AG09319 (cell line): Measurements from ENCODE around the gene KPNA3.

Experiments
- DNase-seq: peaks from one replicate; pipeline ENCODE4 v3.0.0-alpha.2; 2010; ENCODE audit warnings: low read depth; ENCODE audit errors: extremely low read depth
- TF ChIP-seq, protein P1 (sequence below): IDR thresholded peaks from 2 replicates; pipeline ENCODE4 v1.5.1; 2011; ENCODE audit warnings: low read depth, mild to moderate bottlenecking, inconsistent platforms, low read length, moderate library complexity

Gene KPNA3

GRCh38 chr13:49784886-49785570 is 7.5 kb downstream of the KPNA3 start:
- TF ChIP-seq, protein P1, sequence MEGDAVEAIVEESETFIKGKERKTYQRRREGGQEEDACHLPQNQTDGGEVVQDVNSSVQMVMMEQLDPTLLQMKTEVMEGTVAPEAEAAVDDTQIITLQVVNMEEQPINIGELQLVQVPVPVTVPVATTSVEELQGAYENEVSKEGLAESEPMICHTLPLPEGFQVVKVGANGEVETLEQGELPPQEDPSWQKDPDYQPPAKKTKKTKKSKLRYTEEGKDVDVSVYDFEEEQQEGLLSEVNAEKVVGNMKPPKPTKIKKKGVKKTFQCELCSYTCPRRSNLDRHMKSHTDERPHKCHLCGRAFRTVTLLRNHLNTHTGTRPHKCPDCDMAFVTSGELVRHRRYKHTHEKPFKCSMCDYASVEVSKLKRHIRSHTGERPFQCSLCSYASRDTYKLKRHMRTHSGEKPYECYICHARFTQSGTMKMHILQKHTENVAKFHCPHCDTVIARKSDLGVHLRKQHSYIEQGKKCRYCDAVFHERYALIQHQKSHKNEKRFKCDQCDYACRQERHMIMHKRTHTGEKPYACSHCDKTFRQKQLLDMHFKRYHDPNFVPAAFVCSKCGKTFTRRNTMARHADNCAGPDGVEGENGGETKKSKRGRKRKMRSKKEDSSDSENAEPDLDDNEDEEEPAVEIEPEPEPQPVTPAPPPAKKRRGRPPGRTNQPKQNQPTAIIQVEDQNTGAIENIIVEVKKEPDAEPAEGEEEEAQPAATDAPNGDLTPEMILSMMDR: no peak
- no peak for DNase-seq

DNA sequence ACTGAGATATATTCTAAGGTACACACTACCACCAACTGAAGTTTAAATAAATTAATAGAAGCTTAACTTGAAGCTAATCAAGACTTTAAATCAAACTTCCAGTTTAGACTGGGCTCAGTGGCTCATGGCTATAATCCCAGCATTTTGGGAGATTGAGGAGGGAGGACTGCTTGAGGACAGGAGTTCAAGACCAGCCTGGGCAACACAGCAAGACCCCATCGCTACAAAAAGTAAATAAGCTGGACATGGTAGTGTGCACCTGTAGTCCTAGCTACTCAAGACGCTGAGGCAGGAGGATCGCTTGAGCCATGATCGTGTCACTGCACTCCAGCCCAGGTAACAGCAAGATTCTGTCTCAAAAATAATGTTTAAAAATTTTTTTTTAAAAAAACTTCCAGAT is 8.6 kb downstream of the KPNA3 start:
- DNase-seq: no peak
- TF ChIP-seq, protein P1: no peak

- TF ChIP-seq, protein P1: no peak
Measured at GRCh38 chr13:49782784-49783183, 9.7 kb downstream of the KPNA3 start.

DNA sequence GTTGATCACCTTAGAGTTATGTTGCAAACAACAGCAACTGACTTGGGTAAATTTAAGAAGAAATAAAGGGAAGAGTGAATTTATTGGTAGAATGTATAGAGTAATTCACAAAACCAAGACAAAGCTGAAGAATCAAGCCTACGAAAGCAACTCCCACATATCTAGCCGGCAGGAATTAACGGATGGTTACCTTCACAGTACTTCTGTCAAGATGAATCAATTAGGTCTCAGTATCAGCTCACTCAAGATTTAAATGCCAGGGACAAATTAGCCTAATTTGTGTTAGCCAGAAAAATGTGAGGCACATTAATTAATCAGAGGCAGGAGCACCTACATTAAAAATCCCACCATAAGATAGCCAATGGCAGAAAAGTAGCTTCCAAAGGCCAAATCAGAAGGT is 10.7 kb downstream of the KPNA3 start:
- no peak for DNase-seq
- TF ChIP-seq, protein P1: no peak

More at GRCh38 chr13:49782784-49783183, 9.7 kb downstream of the KPNA3 start:
- DNase-seq: no peak

- no peak for DNase-seq
- TF ChIP-seq, protein P1: no peak
Measured at GRCh38 chr13:49779721-49780120, 12.8 kb downstream of the KPNA3 start.

DNA sequence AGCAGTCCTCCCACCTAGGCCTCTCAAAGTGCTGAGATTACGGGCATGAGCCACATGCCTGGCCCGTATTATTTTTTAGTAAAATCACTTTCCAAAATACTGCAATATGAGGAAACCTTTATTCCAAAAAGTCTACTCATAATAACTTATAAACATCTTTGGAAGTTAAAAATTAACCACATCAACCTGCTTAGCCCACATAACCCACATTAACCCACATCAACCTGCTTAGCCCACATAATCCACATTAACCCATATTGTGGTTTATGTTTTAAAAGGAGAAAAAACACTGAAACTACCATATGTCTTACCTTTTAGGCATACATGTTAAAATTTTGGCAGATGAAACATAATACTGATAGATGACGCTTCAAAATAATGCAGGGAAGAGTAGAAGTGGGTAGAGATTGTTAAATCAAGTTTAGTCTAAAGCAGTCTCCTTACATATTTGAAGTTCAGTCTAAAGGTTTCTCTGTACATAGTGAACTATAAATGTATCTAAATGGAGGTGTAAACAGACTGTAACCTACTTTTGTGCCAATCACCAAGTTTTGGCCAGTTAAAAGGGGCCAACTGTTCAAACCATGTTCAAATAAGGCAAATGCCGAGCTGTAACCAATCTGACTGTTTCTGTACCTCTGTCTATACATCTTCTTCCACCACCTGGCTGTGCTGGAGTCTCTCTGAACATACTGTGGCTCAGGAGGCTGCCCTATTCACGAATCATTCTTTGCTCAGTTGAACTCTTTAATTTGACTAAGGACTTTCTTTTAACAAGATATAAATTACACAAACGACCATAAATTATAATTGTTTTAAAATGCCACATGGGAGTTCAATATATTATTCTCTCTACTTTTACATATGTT is 14.5 kb downstream of the KPNA3 start:
- no peak for DNase-seq
- TF ChIP-seq, protein P1: no peak

DNA sequence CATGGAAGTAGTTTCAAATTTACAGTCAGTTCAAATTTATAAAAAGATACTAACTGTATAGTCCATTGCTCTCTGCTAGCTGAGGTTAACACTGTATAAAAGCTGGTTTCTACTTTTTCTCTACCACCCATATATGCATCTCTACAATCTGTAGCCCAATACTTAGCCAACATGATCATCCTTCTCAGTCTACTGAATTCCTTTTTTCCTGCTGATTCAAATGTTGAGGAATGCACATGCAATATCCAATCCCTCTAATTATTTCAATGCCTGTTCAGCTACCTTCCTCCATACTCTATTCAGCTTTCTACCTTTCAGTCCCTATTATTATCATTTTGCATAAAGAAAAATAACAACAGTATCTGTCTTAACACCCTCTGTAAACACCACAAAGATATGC is 15.6 kb downstream of the KPNA3 start:
- no peak for DNase-seq
- TF ChIP-seq, protein P1: no peak
